ENCODE results near the gene ASTL.

ASTL gene

DNA sequence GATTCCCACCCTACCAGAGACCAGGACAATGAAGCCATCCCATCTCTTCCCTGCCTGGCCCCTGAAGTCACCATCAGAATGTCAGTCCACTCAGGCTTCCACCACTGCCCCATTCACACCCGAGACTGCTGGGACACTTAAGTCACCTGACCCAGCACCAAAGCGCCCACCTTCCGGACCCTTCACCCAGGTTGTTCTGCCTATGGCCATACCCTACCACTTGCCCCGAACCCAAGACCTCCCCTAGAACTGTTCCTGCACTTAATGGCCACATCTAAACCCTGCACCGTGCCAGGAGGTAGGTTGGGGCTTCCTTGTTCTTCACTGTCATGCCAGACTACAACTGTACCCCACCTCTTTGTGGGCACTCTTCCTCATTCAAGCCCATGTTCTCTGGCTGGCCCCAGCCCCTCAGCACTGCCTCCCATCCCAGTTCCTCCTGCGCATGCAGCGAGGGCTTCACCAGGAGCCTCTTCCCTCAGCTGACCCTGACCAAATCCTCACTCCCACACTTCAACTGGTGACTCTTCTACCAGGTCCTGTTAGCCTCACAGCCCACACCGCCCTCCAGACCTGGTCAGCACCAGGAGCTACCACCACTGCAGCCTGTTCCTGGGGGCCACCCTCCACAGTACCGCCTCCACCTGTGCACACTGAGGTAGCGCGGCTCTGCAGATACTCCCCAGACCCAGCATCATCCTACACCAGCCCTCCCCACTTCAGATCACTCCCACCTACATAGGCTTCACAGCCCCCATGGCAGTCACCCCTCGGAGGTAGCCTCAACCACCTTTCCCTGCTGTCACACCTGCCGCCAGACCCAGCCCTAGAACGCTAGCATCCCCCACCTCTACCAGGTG, 13.7 kb downstream of the ASTL start:
- no peak for DNase-seq

DNA sequence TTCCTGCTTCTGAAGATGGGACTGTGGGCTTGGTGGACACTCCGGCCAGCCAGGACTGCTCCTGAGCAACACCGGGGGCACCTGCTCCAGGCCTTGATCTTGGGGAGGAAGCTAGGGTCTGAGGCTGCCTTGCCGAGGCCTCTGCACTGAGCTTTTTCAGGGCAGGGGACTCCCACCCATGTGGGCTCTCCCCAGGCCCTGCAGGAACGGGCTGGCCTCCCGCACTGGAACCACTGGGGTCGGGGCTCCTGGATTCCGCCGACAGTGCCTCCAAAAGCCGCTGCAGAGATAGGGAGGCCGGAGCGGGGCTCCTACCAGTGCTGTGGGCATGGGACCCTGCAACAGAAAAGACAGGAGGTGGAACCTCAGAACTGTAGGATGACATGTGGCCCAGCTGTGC, 14.4 kb downstream of the ASTL start:
- DNase-seq = no peak

GRCh38 chr2:96123290-96123689, 15.0 kb downstream of the ASTL start:
- no peak for DNase-seq

- DNase-seq = no peak
Measured at GRCh38 chr2:96122391-96122790, 15.9 kb downstream of the ASTL start.

DNA sequence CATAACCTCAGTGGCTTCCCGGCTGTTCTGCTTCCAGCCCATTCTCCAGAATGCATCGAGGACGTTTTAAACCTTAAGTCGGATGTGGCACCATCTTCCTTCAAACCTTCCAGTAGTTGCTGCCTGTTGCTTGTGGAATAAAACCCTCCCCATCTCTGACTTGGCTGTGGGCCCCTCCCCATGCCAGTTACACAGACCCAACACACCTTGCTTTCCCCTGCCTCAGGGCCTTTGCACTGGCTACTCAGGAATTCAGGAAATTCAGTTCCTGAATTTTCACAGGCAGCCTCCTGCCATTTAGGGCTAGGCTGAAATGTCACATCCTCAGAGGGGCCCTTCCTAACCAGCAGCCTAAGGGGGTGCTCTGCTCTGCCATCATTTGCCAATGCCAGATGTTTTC, 16.9 kb downstream of the ASTL start:
- DNase-seq = no peak

DNA sequence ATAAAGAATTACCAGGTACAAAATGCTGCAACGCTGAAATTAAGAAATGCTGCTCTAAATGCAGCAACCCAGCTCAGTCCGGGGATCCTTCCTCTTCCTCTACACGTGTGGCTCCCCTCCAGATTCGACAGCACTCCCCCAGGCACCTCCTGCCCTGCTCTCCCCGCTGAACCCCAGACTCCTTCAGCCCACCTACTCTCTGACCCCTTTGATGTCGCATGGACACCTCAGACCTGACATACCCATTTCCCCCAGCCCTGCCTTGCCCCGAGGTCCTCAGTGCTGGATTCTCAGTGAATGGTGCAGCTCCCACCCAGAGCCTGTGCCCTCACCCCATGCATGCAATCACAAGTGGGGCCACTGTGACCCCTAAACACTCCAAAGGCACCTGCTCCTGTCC, 17.3 kb downstream of the ASTL start:
- DNase-seq = no peak

DNA sequence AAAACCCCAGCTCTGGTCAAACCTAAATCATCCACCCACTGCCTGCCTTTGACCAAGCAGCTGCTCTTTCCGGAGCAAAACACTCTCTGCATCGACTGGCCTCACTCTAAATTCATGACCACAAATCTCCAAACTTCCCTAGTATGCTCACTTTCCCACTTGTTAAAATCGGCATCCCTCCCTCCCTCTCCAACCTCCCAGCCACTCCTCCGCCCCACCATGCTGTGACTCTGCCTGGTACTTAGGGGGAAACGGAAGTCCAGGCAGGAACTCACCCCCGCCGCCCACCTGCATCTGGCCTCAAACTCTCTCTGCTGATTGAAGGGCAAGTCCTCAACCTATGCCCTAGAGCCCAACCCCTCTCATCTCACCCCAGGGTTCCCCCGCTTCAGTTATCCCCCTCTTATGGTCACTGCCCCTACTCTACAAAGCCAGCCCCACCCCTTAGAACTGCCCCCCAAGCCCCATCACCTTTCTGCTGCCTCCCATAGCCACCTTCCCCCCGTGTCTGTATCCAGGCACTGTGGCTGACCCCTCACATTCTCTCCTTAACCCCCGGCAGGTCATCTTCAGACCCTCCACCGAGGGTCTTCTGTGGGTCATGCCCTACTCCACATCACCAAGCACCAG, 18.1 kb downstream of the ASTL start:
- DNase-seq = no peak

DNA sequence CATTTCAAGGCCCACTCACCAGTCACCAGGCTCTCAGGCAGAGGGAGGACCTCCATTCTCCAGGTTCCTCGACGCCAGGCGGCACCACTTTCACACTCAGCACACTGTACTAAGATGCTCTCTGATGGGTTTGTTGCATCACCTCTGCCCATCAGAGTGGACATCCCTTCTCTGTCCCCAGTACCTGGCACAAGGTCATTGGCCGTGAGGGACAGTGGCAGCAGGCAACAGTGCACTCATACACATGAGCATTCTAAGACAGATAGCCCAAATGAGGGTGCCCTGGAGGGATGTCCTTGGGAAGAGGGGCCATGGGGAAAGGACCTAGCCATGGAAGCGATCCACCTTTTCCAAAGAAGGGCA, 18.9 kb downstream of the ASTL start:
- DNase-seq = no peak

- DNase-seq = no peak
Measured at GRCh38 chr2:96118698-96119388, 19.5 kb downstream of the ASTL start.

DNA sequence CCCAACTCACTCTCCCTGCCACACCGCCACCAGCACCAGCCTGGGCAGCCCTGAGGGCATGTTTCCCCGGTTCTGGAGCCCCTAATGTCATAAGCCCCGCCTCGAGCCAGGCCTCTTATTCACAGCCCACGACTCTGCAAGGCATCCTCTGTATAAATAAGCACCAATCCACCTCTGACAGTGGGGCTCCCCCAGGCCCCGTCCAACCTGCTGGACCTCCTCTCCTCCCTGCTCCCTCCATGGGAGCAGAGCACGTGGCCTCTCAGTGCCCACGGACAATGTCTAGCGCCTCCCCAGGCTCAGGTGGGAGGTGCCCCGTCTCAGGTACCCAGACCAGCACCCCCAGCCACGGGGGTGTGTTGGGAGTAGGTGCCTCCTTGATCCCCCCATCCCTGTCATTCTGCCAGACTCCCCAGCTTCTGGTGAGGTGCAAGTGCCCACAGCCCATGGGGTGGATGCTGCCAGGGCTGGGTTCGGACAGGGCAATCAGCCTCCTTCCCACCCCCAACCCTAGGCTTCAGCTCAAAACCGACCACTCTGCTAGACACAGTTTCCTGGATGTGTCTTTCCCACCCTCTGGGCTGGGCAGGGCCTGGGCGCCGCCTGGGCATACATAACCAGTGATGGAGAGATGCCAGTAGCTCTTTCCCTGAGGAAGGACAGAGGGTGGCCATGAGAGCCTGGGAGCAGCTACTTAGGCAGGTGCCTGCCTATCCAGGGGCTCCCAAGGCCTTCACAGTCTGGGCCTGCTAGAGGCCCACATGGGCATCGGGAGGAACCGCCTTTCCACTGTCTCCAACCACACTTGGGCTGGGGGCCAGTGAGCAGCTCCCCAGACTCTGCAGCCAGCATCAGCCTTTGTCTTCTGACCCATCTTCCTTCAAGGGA, 20.4 kb downstream of the ASTL start:
- DNase-seq = no peak

GRCh38 chr2:96116879-96117533, 21.3 kb downstream of the ASTL start:
- peak; percentile 61 to 63 for DNase-seq

DNA sequence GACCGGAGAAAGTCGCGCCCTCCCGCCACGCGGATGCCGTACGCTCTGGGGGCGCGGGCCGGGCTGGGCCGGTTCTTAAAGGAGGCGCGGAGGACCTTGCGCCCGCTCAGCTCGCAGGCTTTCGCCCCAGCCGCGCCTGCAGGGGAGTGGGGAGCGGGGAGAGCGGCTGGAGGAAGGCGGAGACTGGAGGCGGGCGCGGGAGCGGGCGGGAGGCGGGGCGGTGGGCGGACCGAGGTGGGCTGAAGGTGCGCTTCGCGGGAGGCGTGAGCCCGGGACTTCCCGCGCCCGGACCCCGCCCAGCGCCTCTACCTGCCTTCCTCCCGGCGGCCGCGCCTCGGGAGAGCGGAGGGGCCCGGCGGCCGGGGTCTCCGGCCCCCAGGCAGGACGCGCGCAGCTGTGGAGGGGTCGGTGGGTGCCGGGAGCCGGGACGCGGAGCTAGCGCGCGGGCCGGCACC, 21.9 kb downstream of the ASTL start, which contains the start of gene ADRA2B:
Gene ADRA2B (minus strand): TSS at position 148 of the 455 bp plus-strand sequence. CDS start 422 bp downstream, outside the sequence.
- peak; percentile 78 to 84 for DNase-seq

- DNase-seq = no peak
Measured at GRCh38 chr2:96115631-96116423, 22.5 kb downstream of the ASTL start.

DNA sequence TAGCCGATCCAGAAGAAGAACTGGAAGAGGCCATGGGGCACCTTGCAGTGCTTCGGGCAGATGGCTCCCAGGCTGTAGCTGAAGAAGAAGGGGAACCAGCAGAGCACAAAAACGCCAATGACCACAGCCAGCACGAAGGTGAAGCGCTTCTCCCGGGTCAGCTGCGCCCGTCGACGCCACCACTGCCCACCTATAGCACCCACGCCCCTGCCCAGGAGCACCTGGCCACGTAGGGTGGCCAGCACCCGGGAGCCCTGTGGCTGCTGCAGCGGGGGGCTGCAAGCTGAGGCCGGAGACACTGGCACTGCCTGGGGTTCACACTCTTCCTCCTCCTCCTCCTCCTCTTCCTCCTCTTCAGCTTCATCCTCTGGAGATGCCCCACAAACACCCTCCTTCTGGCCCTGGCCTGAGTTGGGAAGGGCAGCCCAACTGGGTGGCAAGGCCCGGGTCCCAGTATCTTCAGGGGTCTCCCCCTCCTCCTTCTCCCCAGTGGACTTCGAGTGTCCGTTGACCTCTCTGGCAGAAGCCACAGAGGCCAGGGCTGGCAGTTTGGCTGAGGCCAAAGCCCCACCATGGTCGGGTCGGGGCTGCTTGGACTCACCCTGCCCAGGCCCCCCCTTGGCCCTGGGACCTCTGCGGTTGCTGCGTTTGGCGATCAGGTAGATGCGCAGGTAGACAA, 23.3 kb downstream of the ASTL start:
- DNase-seq = peak in 1 of 2 donors; percentile 3

GRCh38 chr2:96114546-96114902, 23.8 kb downstream of the ASTL start:
- no peak for DNase-seq

GRCh38 chr2:96113951-96114350, 24.4 kb downstream of the ASTL start:
- no peak for DNase-seq

GRCh38 chr2:96113367-96113677, 25.0 kb downstream of the ASTL start:
- DNase-seq = no peak

- no peak for DNase-seq
Measured at GRCh38 chr2:96112501-96113366, 25.6 kb downstream of the ASTL start.

GRCh38 chr2:96111823-96112500, 26.3 kb downstream of the ASTL start:
- no peak for DNase-seq
